Neural progenitor cell (in vitro differentiated cells): ENCODE data around the gene GRAMD1B. TPM values are rescaled to one million over a fixed set of nuclear protein-coding genes. Genes with fewer than 3 reads are reported as not detected.
A peak's percentile ranks its signal among the peaks of the same experiment; 100 is the strongest.

Experiments
- DNase-seq: peaks from one replicate; pipeline ENCODE4 v3.0.0-alpha.2; 2016; ENCODE audit warnings: low spot score
- H2AFZ ChIP-seq: fragments of 200-600 bp; sonication (generic); replicated peaks from 2 replicates; pipeline ENCODE4 v1.6.1; 2016; ENCODE audit warnings: antibody characterized with exemption
- H3F3A ChIP-seq: fragments of 200-600 bp; sonication (generic); 2 replicates; pipeline ENCODE4 v1.6.1; 2016; ENCODE audit warnings: antibody characterized with exemption, low read depth
- H3K27ac ChIP-seq: fragments of 200-600 bp; sonication (generic); 2 replicates; pipeline ENCODE4 v1.5.1; 2016; ENCODE audit warnings: mild to moderate bottlenecking
- H3K27me3 ChIP-seq: fragments of 200-600 bp; sonication (generic); 2 replicates; pipeline ENCODE4 v1.6.1; 2016; ENCODE audit warnings: mild to moderate bottlenecking, moderate library complexity
- H3K36me3 ChIP-seq: fragments of 200-600 bp; sonication (generic); 2 replicates; pipeline ENCODE4 v1.5.1; 2016
- H3K4me1 ChIP-seq: fragments of 200-600 bp; sonication (generic); 2 replicates; pipeline ENCODE4 v1.6.1; 2016; ENCODE audit warnings: mixed run types
- H3K4me2 ChIP-seq: fragments of 200-600 bp; sonication (generic); 2 replicates; pipeline ENCODE4 v1.6.1; 2016
- H3K4me3 ChIP-seq: fragments of 200-600 bp; sonication (generic); 2 replicates; pipeline ENCODE4 v1.5.1; 2016
- H3K79me2 ChIP-seq: fragments of 200-600 bp; sonication (generic); 2 replicates; pipeline ENCODE4 v1.6.1; 2016; ENCODE audit warnings: low read depth
- H3K9ac ChIP-seq: fragments of 200-600 bp; sonication (generic); 2 replicates; pipeline ENCODE4 v1.6.1; 2016
- H3K9me3 ChIP-seq: fragments of 200-600 bp; sonication (generic); 2 replicates; pipeline ENCODE4 v1.5.1; 2016; ENCODE audit warnings: low read depth
- H4K20me1 ChIP-seq: fragments of 200-600 bp; sonication (generic); 2 replicates; pipeline ENCODE4 v1.6.1; 2016; ENCODE audit warnings: low read depth
- H3K27ac Mint-ChIP-seq: 3 replicates; pipeline ENCODE4 v1.8.0; 2021; ENCODE audit warnings: mixed read lengths
- H3K27me3 Mint-ChIP-seq: 2 replicates; pipeline ENCODE4 v1.8.0; 2022; ENCODE audit warnings: low read depth, mild to moderate bottlenecking, inconsistent platforms, moderate library complexity, mixed read lengths; ENCODE audit not compliant: insufficient read depth
- H3K36me3 Mint-ChIP-seq: 3 replicates; pipeline ENCODE4 v1.8.0; 2021; ENCODE audit warnings: mixed read lengths
- H3K4me1 Mint-ChIP-seq: 3 replicates; pipeline ENCODE4 v1.8.0; 2021; ENCODE audit warnings: mixed read lengths
- H3K4me3 Mint-ChIP-seq: 3 replicates; pipeline ENCODE4 v1.8.0; 2021; ENCODE audit warnings: mild to moderate bottlenecking, moderate library complexity, mixed read lengths
- H3K9me3 Mint-ChIP-seq: 3 replicates; pipeline ENCODE4 v1.8.0; 2020; ENCODE audit warnings: mixed read lengths
- EZH2 ChIP-seq: fragments of 200-600 bp; sonication (generic); IDR thresholded peaks from 2 replicates; pipeline ENCODE4 v1.6.1; 2017; ENCODE audit warnings: antibody characterized with exemption, mild to moderate bottlenecking, moderate library complexity
- EZH2phosphoT487 ChIP-seq: fragments of 200-600 bp; sonication (generic); IDR thresholded peaks from 2 replicates; pipeline ENCODE4 v1.6.1; 2017; ENCODE audit warnings: antibody characterized with exemption
- total RNA-seq: library from RNA; depleted of rRNA; stranded (reverse); fragments of >200 nt; gene quantifications from 2 replicates; pipeline ENCODE4 v1.2.3, GENCODE V29; 2015; ENCODE audit warnings: low replicate concordance
- TF ChIP-seq, protein P1 (sequence below): fragments of 200-600 bp; sonication (generic); IDR thresholded peaks from 2 replicates; pipeline ENCODE4 v1.5.1; 2017; ENCODE audit warnings: antibody characterized with exemption, mild to moderate bottlenecking

Gene GRAMD1B
- total RNA-seq, 1 donor from 2014 or later: 12.6 TPM

DNA sequence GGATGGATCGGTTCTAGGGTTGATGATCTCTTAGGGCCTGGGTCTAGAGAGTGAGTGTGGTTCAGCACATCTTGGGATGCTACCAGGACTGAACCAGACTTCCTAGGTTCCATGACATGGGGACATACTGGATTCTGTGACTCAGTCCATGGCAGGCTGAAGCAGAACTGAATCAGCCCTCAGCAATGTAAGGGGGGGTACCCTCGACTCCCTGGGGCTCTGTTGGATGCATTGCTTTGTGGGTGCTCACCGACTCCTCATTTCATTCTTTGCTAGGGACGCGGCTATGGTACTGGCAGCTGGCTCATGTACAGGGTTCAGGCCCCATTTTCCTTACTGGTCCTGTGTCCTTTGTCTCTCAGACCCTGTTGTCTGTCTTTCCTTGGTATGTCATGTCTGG is 733 bp upstream of the GRAMD1B start:
- peaks cover 61% of the 10 kb centered on the region for H3F3A ChIP-seq
- H4K20me1 ChIP-seq: peaks cover 12% of the 10 kb centered on the region
- H3K9ac ChIP-seq: no peak overlapping the region
- H3K27me3 ChIP-seq: peaks cover 33% of the 10 kb centered on the region
- Mint-ChIP-seq H3K27ac (peak overlapping the region; percentile 1), H3K9me3 (no peaks in the 10 kb centered on the region), H3K36me3 (peaks cover 5% of the 10 kb centered on the region), H3K4me1 (peaks cover 53% of the 10 kb centered on the region), H3K27me3 (peaks cover 3% of the 10 kb centered on the region), H3K4me3 (peak overlapping the region; percentile 90)
- H3K9me3 ChIP-seq: no peaks in the 10 kb centered on the region
- no peak overlapping the region for H2AFZ ChIP-seq
- TF ChIP-seq, protein P1, sequence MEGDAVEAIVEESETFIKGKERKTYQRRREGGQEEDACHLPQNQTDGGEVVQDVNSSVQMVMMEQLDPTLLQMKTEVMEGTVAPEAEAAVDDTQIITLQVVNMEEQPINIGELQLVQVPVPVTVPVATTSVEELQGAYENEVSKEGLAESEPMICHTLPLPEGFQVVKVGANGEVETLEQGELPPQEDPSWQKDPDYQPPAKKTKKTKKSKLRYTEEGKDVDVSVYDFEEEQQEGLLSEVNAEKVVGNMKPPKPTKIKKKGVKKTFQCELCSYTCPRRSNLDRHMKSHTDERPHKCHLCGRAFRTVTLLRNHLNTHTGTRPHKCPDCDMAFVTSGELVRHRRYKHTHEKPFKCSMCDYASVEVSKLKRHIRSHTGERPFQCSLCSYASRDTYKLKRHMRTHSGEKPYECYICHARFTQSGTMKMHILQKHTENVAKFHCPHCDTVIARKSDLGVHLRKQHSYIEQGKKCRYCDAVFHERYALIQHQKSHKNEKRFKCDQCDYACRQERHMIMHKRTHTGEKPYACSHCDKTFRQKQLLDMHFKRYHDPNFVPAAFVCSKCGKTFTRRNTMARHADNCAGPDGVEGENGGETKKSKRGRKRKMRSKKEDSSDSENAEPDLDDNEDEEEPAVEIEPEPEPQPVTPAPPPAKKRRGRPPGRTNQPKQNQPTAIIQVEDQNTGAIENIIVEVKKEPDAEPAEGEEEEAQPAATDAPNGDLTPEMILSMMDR: no peak
- TF ChIP-seq EZH2phosphoT487 (no peak), EZH2 (no peak)
- H3K4me3 ChIP-seq: peak overlapping the region; percentile 90
- peak overlapping the region; percentile 68 for H3K27ac ChIP-seq
- no peak for DNase-seq
- peaks cover 44% of the 10 kb centered on the region for H3K4me1 ChIP-seq
- H3K36me3 ChIP-seq: no peaks in the 10 kb centered on the region
- peaks cover 37% of the 10 kb centered on the region for H3K79me2 ChIP-seq
- peak overlapping the region; percentile 94 for H3K4me2 ChIP-seq

DNA sequence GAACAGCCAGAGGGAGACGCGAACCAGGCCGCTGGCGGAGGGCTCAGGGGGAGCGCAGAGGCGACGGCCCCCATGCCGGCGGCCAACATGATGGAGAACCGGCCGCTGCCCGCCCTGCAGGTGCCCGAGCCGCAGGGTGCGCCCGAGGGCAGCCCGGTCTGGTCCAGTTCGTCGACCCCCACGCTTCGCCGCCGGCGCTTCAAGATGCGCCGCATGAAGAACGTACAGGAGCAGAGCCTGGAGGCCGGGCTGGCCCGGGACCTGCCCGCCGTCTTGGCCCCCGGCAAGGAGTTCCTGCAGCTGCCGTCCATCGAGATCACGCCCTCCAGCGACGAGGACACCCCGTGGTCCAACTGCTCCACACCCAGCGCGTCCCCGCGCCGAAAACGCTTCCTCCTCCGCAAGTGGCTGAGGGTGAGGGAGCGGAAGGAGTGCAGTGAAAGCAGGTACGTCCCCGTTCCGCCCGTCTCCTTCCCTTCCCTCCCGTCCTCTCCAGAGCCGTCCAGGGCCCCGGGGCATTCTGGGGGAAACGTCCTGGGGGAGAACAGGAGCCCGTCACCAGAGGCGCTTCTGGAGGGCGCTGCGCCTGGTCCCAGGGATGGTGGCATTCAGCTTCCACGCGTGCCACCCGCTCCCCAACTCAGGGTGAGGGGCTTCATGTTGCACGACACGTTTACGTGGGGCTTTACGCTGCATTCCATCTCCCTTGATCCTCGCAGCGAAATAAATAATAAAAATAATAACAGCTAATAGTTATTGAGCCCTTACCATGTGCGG is 840 bp downstream of the GRAMD1B start:
- H3K9ac ChIP-seq: peak overlapping the region; percentile 61
- peaks cover 47% of the 10 kb centered on the region for H3K4me1 ChIP-seq
- H3K27me3 ChIP-seq: peaks cover 23% of the 10 kb centered on the region
- Mint-ChIP-seq H3K9me3 (no peaks in the 10 kb centered on the region), H3K4me3 (peak overlapping the region; percentile 90), H3K4me1 (peaks cover 57% of the 10 kb centered on the region), H3K36me3 (peaks cover 6% of the 10 kb centered on the region), H3K27ac (no peak overlapping the region), H3K27me3 (peaks cover 3% of the 10 kb centered on the region)
- peak overlapping the region; percentile 94 for H3K4me2 ChIP-seq
- H3K36me3 ChIP-seq: no peaks in the 10 kb centered on the region
- DNase-seq: peak; percentile 70
- peaks cover 43% of the 10 kb centered on the region for H3K79me2 ChIP-seq
- no peaks in the 10 kb centered on the region for H3K9me3 ChIP-seq
- no peak for TF ChIP-seq EZH2
- TF ChIP-seq, protein P1: peak; percentile 3
- no peak for TF ChIP-seq EZH2phosphoT487
- peaks cover 68% of the 10 kb centered on the region for H3F3A ChIP-seq
- peak overlapping the region; percentile 73 for H2AFZ ChIP-seq
- H3K4me3 ChIP-seq: peak overlapping the region; percentile 90
- H3K27ac ChIP-seq: peak overlapping the region; percentile 93
- peaks cover 12% of the 10 kb centered on the region for H4K20me1 ChIP-seq

DNA sequence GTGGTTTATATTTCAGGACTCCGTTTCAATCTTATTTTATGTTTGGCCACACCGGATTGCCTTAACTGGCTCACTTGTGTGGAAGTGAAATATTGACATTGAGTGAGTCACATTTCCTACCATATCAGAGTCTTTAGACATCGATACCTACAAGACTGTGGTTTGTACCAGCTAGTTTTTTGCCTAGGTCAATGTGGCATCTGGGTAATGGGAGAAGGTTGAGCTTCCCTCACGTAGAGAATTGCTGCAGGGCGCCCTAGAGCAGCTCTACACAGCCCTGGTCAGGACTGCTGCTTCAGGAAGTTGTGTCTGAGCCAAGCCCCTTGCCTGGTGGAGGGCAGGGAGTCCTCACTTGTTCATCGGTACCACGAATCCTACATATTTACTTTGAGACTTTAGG is 1.6 kb downstream of the GRAMD1B start:
- no peak overlapping the region for H3K9ac ChIP-seq
- no peak overlapping the region for H3K27ac ChIP-seq
- H3K36me3 ChIP-seq: no peaks in the 10 kb centered on the region
- TF ChIP-seq EZH2 (no peak), EZH2phosphoT487 (no peak)
- TF ChIP-seq, protein P1: no peak
- Mint-ChIP-seq H3K36me3 (peaks cover 11% of the 10 kb centered on the region), H3K4me1 (peaks cover 58% of the 10 kb centered on the region), H3K4me3 (peak overlapping the region; percentile 90), H3K9me3 (no peaks in the 10 kb centered on the region), H3K27ac (no peak overlapping the region), H3K27me3 (peaks cover 7% of the 10 kb centered on the region)
- H3K27me3 ChIP-seq: peaks cover 20% of the 10 kb centered on the region
- peaks cover 40% of the 10 kb centered on the region for H3K4me1 ChIP-seq
- H3K4me3 ChIP-seq: peak overlapping the region; percentile 90
- H3K4me2 ChIP-seq: peak overlapping the region; percentile 94
- H4K20me1 ChIP-seq: peaks cover 12% of the 10 kb centered on the region
- H2AFZ ChIP-seq: no peak overlapping the region
- DNase-seq: no peak
- H3F3A ChIP-seq: peaks cover 65% of the 10 kb centered on the region
- H3K9me3 ChIP-seq: no peaks in the 10 kb centered on the region
- peaks cover 50% of the 10 kb centered on the region for H3K79me2 ChIP-seq
